ENCODE results near the gene EIF4G3. TPM values are rescaled to one million over a fixed set of nuclear protein-coding genes. Genes with fewer than 3 reads are reported as not detected.

EIF4G3 gene
- total and polyA plus RNA-seq, 2 of the 8 experiments (the other 6 are each of a cell fraction or from before 2014, with no cell fraction given) = 47.5 to 66.6 TPM

GRCh38 chr1:21028520-21029145 lies 148.1 kb downstream of the EIF4G3 start (continued):
- TF ChIP-seq, protein P1, sequence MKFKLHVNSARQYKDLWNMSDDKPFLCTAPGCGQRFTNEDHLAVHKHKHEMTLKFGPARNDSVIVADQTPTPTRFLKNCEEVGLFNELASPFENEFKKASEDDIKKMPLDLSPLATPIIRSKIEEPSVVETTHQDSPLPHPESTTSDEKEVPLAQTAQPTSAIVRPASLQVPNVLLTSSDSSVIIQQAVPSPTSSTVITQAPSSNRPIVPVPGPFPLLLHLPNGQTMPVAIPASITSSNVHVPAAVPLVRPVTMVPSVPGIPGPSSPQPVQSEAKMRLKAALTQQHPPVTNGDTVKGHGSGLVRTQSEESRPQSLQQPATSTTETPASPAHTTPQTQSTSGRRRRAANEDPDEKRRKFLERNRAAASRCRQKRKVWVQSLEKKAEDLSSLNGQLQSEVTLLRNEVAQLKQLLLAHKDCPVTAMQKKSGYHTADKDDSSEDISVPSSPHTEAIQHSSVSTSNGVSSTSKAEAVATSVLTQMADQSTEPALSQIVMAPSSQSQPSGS (IDR thresholded peaks at IDR 0.05; ENCODE audit: low read length) = no peak
- TF ChIP-seq SAP30 (IDR thresholded peaks at IDR 0.05; ENCODE audit: insufficient read depth, insufficient replicate concordance, low read length) (no peak), TAF1 (IDR thresholded peaks at IDR 0.05; ENCODE audit: low read depth, low read length) (no peak), YY1 (IDR thresholded peaks at IDR 0.05; ENCODE audit: low read depth, low read length) (no peak)
